ACC112 (cell line): ENCODE measurements around the gene REG4.

Experiments
- H2AFZ ChIP-seq: fragments of 200-600 bp; sonication (generic); one replicate; pipeline ENCODE4 v1.6.0; 2017; ENCODE audit warnings: antibody characterized with exemption, low read length; ENCODE audit not compliant: unreplicated experiment
- H3K27ac ChIP-seq: fragments of 200-600 bp; sonication (generic); 2 replicates; pipeline ENCODE4 v1.5.1; 2014; ENCODE audit warnings: low read depth, mild to moderate bottlenecking, antibody characterized with exemption, low read length, moderate library complexity
- H3K27me3 ChIP-seq: fragments of 200-600 bp; sonication (generic); 2 replicates; pipeline ENCODE4 v1.6.1; 2014; ENCODE audit warnings: mild to moderate bottlenecking, antibody characterized with exemption, low read length, moderate library complexity, mixed read lengths; ENCODE audit not compliant: insufficient read depth
- H3K36me3 ChIP-seq: fragments of 200-600 bp; sonication (generic); 2 replicates; pipeline ENCODE4 v1.6.1; 2016; ENCODE audit warnings: mild to moderate bottlenecking, antibody characterized with exemption, low read length, moderate library complexity, mixed read lengths; ENCODE audit not compliant: insufficient read depth
- H3K4me1 ChIP-seq: fragments of 200-600 bp; sonication (generic); one replicate; pipeline ENCODE4 v1.6.1; 2016; ENCODE audit warnings: low read length, mixed read lengths; ENCODE audit not compliant: insufficient read depth, unreplicated experiment, control insufficient read depth
- H3K4me3 ChIP-seq: fragments of 200-600 bp; sonication (generic); 2 replicates; pipeline ENCODE4 v1.5.1; 2014; ENCODE audit warnings: mild to moderate bottlenecking, low read depth, low read length
- H3K79me2 ChIP-seq: fragments of 200-600 bp; sonication (generic); one replicate; pipeline ENCODE4 v1.6.0; 2016; ENCODE audit warnings: low read length; ENCODE audit not compliant: control insufficient read depth, unreplicated experiment, insufficient read depth

REG4 gene

GRCh38 chr1:119767486-119767885 lies 43.8 kb downstream of the REG4 start:
- H3K27ac ChIP-seq: no peak overlapping the region
- H3K27me3 ChIP-seq: peaks cover 85% of the 10 kb centered on the region
- H3K36me3 ChIP-seq: no peaks in the 10 kb centered on the region
- H2AFZ ChIP-seq: no peak overlapping the region
- no peak overlapping the region for H3K4me3 ChIP-seq
- no peaks in the 10 kb centered on the region for H3K4me1 ChIP-seq
- H3K79me2 ChIP-seq: no peaks in the 10 kb centered on the region

GRCh38 chr1:119766374-119766794 lies 44.9 kb downstream of the REG4 start:
- Histone ChIP-seq H3K4me3 (no peak overlapping the region), H3K4me1 (no peaks in the 10 kb centered on the region), H3K79me2 (no peaks in the 10 kb centered on the region), H3K27ac (no peak overlapping the region), H2AFZ (peak overlapping the region; percentile 23), H3K27me3 (peaks cover 75% of the 10 kb centered on the region), H3K36me3 (no peaks in the 10 kb centered on the region)

DNA sequence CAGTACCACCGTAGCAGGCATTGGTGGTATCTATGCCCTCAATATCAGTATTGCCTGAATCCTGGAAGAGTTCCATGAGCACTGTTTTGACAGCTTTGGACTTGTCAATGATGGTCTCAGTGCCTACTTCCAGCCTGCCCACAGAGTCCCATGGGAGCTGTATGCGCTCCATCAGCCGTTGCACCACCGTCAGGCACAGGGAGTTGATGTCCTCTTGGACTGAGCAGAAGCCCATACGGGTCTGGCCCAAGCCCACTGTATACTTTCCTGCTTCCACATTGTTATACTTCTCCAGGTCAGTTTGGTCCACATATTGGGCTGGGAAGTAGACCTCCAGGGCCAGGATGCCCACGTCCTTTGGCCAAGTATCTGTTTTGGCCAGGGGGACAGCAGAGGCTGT lies 47.0 kb downstream of the REG4 start:
- Histone ChIP-seq H3K27ac (no peak overlapping the region), H2AFZ (no peak overlapping the region), H3K4me3 (no peak overlapping the region), H3K79me2 (no peaks in the 10 kb centered on the region), H3K36me3 (no peaks in the 10 kb centered on the region), H3K27me3 (peaks cover 60% of the 10 kb centered on the region), H3K4me1 (no peaks in the 10 kb centered on the region)

DNA sequence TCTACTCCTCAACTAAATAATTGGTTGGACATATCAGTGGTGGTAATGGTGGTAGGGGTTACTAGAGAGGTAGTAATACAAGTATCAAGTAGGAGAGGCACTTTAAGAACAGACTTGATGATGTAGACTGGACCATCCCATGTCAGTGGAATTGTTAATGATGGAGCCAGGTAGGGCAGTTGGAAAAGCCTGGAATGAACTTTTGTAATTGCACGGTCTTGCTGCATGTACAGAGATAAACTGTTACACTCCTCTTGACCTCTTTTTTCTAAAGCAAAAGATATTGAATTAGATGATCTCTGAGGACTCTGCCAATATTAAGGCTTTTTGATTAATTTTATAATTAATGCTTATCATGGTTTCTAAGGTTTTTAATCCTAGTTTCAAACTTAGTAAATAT lies 48.3 kb downstream of the REG4 start:
- H3K79me2 ChIP-seq: no peaks in the 10 kb centered on the region
- H3K36me3 ChIP-seq: no peaks in the 10 kb centered on the region
- no peak overlapping the region for H3K27ac ChIP-seq
- no peak overlapping the region for H3K4me3 ChIP-seq
- peaks cover 48% of the 10 kb centered on the region for H3K27me3 ChIP-seq
- H2AFZ ChIP-seq: no peak overlapping the region
- H3K4me1 ChIP-seq: no peaks in the 10 kb centered on the region

- Histone ChIP-seq H2AFZ (no peak overlapping the region), H3K4me3 (no peak overlapping the region), H3K4me1 (no peaks in the 10 kb centered on the region), H3K79me2 (no peaks in the 10 kb centered on the region), H3K27me3 (peaks cover 46% of the 10 kb centered on the region), H3K36me3 (no peaks in the 10 kb centered on the region), H3K27ac (no peak overlapping the region)
Observed at GRCh38 chr1:119762409-119762808, 48.9 kb downstream of the REG4 start.

GRCh38 chr1:119758584-119758983 lies 52.7 kb downstream of the REG4 start:
- Histone ChIP-seq H3K27ac (no peak overlapping the region), H3K4me3 (no peak overlapping the region), H3K36me3 (no peaks in the 10 kb centered on the region), H3K79me2 (no peaks in the 10 kb centered on the region), H3K27me3 (peaks cover 21% of the 10 kb centered on the region; the same call in 1 of the 2 replicates), H3K4me1 (no peaks in the 10 kb centered on the region), H2AFZ (no peak overlapping the region)

DNA sequence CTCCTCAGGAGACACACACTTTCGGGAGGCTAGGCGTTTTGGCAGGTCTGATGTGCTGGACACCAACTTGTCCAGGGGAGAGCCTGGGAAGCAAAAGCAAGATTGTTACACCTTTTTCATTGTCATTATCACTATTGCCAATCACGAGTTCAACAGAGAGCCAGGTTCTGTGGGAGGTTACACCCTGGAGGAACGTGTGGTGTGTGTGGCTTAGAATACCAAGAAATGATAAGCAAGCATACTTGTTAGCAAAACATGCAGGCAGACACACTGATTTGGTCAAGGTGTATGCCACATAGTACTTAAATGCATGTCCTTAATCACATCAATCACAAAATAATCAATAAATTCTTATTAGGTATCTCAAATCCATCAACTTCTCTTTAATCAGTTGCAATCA lies 58.7 kb downstream of the REG4 start:
- no peak overlapping the region for H2AFZ ChIP-seq
- no peaks in the 10 kb centered on the region for H3K79me2 ChIP-seq
- H3K4me3 ChIP-seq: no peak overlapping the region
- peaks cover 38% of the 10 kb centered on the region for H3K27me3 ChIP-seq
- no peak overlapping the region for H3K27ac ChIP-seq
- no peaks in the 10 kb centered on the region for H3K4me1 ChIP-seq
- no peaks in the 10 kb centered on the region for H3K36me3 ChIP-seq

- no peaks in the 10 kb centered on the region for H3K36me3 ChIP-seq
- no peak overlapping the region for H2AFZ ChIP-seq
- no peaks in the 10 kb centered on the region for H3K79me2 ChIP-seq
- no peaks in the 10 kb centered on the region for H3K4me1 ChIP-seq
- H3K27me3 ChIP-seq: peaks cover 31% of the 10 kb centered on the region
- H3K4me3 ChIP-seq: no peak overlapping the region
- no peak overlapping the region for H3K27ac ChIP-seq
Observed at GRCh38 chr1:119748040-119748439, 63.2 kb downstream of the REG4 start.

DNA sequence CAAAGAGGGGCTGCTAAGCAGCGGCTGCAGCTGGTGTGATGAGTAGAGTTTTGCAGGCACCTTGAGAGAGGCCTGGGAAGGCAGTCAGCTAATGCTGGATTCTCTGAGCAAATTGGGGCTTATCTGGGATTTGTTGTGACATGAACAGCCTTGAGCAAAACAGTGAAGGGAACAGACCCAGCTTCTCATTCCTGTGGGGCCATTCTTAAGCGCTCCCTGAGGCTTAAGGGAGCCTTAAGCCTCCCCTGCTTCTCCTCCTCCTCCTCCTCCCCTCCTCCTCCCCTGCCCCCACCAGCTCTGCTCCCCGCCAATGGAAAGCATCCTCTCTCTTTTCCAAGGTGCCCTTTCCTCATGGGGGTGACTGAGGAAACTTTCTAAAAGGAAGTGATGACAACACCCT lies 63.8 kb downstream of the REG4 start:
- Histone ChIP-seq H3K27ac (no peak overlapping the region), H3K27me3 (peaks cover 26% of the 10 kb centered on the region)

GRCh38 chr1:119745034-119745433 lies 66.2 kb downstream of the REG4 start:
- no peak overlapping the region for H2AFZ ChIP-seq
- no peaks in the 10 kb centered on the region for H3K4me1 ChIP-seq
- H3K79me2 ChIP-seq: no peaks in the 10 kb centered on the region
- peaks cover 8% of the 10 kb centered on the region; the same call in 1 of the 2 replicates for H3K27me3 ChIP-seq
- H3K36me3 ChIP-seq: no peaks in the 10 kb centered on the region
- no peak overlapping the region for H3K4me3 ChIP-seq
- H3K27ac ChIP-seq: no peak overlapping the region

More for the DNA sequence above, 63.8 kb downstream of the REG4 start:
- H3K79me2 ChIP-seq: no peaks in the 10 kb centered on the region
- H3K36me3 ChIP-seq: no peaks in the 10 kb centered on the region
- H3K4me3 ChIP-seq: no peak overlapping the region
- H2AFZ ChIP-seq: no peak overlapping the region
- no peaks in the 10 kb centered on the region for H3K4me1 ChIP-seq

DNA sequence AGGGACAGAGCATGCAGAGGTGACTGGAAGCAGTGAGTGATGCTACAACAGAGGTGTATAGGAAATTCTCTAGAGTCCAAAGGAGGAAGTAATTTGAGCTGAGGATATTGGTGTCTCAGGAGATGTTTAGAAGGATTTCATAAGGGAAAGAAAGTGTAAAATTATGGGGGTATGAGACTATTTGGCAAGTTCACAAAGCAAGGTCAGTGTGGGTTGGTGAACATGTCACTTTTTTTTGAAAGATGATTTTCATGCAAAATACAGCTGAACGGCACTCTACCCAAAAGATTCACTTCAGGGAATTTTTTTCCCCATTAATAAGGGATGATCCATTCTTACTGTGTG lies 66.7 kb downstream of the REG4 start:
- H3K4me3 ChIP-seq: no peak overlapping the region
- H3K79me2 ChIP-seq: no peaks in the 10 kb centered on the region
- 0 out of 2 replicates have a peak, but pooled peaks cover 3% of the 10 kb centered on the region for H3K27me3 ChIP-seq
- no peaks in the 10 kb centered on the region for H3K4me1 ChIP-seq
- H2AFZ ChIP-seq: no peak overlapping the region
- H3K36me3 ChIP-seq: no peaks in the 10 kb centered on the region
- H3K27ac ChIP-seq: no peak overlapping the region
